Measurements from ENCODE around the gene PSMB3. TPM values are rescaled to one million over a fixed set of nuclear protein-coding genes. Genes with fewer than 3 reads are reported as not detected.

Gene PSMB3
- total RNA-seq, 2 donors from 2014 or later = 68.2 to 99.2 TPM

DNA sequence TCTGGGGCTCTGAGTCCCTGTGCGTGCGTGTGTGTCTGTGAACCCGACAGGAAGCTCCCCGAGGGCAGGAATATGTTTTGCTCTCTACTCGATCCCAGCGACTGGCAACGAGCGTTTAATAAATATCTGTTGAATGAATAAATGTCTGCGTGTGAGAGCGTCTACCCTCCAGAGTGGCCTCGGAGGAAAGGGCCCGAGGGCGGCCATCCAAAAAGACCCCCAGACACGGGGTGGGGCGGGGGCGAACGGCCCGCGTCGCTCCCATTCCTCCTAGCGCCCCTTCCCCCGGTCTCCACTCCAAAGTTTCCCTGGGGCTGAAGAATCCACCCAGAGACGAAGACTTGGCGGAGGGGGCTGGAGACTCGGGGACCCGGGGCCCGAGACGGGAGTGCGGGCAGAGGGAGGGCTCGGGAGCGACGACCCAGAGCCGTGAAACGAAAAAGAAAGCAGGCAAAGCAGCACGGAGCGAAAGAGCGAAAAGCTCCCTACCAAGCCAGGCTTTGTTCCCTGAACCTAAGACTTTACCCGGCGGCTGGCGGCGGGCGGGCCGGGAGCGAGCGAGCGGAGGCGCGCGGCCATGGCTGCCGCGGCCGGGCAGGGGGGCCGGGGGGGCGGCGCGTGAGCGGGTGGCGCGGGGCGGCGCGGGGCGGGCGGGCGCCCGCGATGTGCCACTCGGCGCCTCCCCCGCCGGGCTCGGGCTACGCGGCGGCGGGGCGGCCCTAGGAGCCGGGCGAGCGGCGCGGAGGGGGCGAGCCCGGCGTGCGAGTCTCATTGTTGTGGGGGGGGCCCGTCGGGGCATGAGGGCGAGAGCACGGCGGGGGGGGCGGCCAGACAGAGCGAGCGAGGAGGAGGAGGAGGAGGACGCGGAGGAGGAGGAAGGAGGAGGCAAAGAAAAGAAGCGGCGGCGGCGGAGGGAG is 47.7 kb upstream of the PSMB3 start, which contains the start of gene MLLT6:
TSS of gene MLLT6 (plus strand) at position 668 of the 917 bp plus-strand sequence. CDS start 360 bp downstream, outside the sequence.
- peak within 1 kb of the TSS; percentile 93 to 99 (median 98) for H3K27ac ChIP-seq
- peaks cover 41% of the 10 kb centered on the region for H3K4me1 ChIP-seq
- peaks cover 0 to 1% of the 10 kb centered on the region in 2 donors for H3K36me3 ChIP-seq (replicated peaks in 1 of 2; ENCODE audit: insufficient read depth in 1 of 2, low read depth in 2 of 2)
- peak; percentile 59 for ATAC-seq
- no peaks in the 10 kb centered on the region for H3K27me3 ChIP-seq
- DNase-seq = peak; percentile 80 to 86 (median 82)
- 0 to 2% methylated on average over 54 to 55 of the region's 100 CpGs for WGBS, 2 donors
- intact Hi-C loops (cut with DNase I) = no loop called here
- peak within 1 kb of the TSS; percentile 67 to 80 for H3K4me3 ChIP-seq
- no peaks in the 10 kb centered on the region for H3K9me3 ChIP-seq
- TF ChIP-seq POLR2A (IDR thresholded peaks at IDR 0.05) (peak in 2 of 3 donors; percentile 46 to 67), CTCF (IDR thresholded peaks at IDR 0.05) (no peak)

GRCh38 chr17:38705523-38705802 is 47.1 kb upstream of the PSMB3 start:
- Histone ChIP-seq H3K4me3 (peak overlapping the region; percentile 67 to 80), H3K27ac (peak overlapping the region; percentile 93 to 99 (median 98)), H3K9me3 (no peaks in the 10 kb centered on the region), H3K4me1 (peaks cover 36% of the 10 kb centered on the region), H3K36me3 (replicated peaks in 1 of 2; ENCODE audit: insufficient read depth in 1 of 2, low read depth in 2 of 2) (peaks cover 0 to 1% of the 10 kb centered on the region in 2 donors), H3K27me3 (no peaks in the 10 kb centered on the region)
- WGBS, 2 donors = 0% methylated on average over 7 to 14 of the region's 32 CpGs
- intact Hi-C loops (cut with DNase I) = no loop called here
- TF ChIP-seq CTCF (IDR thresholded peaks at IDR 0.05) (no peak), POLR2A (IDR thresholded peaks at IDR 0.05) (no peak)
- DNase-seq = no peak
- no peak for ATAC-seq

- peaks cover 0 to 1% of the 10 kb centered on the region in 2 donors for H3K36me3 ChIP-seq (replicated peaks in 1 of 2; ENCODE audit: insufficient read depth in 1 of 2, low read depth in 2 of 2)
- no peaks in the 10 kb centered on the region for H3K9me3 ChIP-seq
- H3K27me3 ChIP-seq = no peaks in the 10 kb centered on the region
- peak overlapping the region; percentile 93 to 99 (median 98) for H3K27ac ChIP-seq
- 0% methylated on average over 26 to 38 of the region's 38 CpGs for WGBS, 2 donors
- no peak for TF ChIP-seq POLR2A (IDR thresholded peaks at IDR 0.05)
- no peak for TF ChIP-seq CTCF (IDR thresholded peaks at IDR 0.05)
- H3K4me1 ChIP-seq = peaks cover 34% of the 10 kb centered on the region
- DNase-seq (peak; percentile 53 to 59 (median 56)), ATAC-seq (no peak)
- intact Hi-C loops (cut with DNase I) = no loop called here
- peak overlapping the region; percentile 67 to 80 for H3K4me3 ChIP-seq
These were observed 46.6 kb upstream of the PSMB3 start for GRCh38 chr17:38705803-38706504.

- peaks cover 0 to 1% of the 10 kb centered on the region in 2 donors for H3K36me3 ChIP-seq (replicated peaks in 1 of 2; ENCODE audit: insufficient read depth in 1 of 2, low read depth in 2 of 2)
- H3K27me3 ChIP-seq = no peaks in the 10 kb centered on the region
- 5 to 10% methylated on average over 18 to 20 of the region's 20 CpGs for WGBS, 2 donors
- H3K4me3 ChIP-seq = peak overlapping the region; percentile 67 to 80
- ATAC-seq = no peak
- intact Hi-C loops (cut with DNase I) = no loop called here
- peak overlapping the region; percentile 93 to 99 (median 98) for H3K27ac ChIP-seq
- TF ChIP-seq CTCF (IDR thresholded peaks at IDR 0.05) = no peak
- no peaks in the 10 kb centered on the region for H3K9me3 ChIP-seq
- H3K4me1 ChIP-seq = peaks cover 34% of the 10 kb centered on the region
- DNase-seq = peak in 2 of 4 donors; percentile 36
These were observed 45.9 kb upstream of the PSMB3 start for GRCh38 chr17:38706505-38707216.
